PC-3 (cell line): ENCODE results near the gene SHMT1. TPM values are rescaled to one million over a fixed set of nuclear protein-coding genes. Genes with fewer than 3 reads are reported as not detected.
"Not testable (repeated sequence)": the region's sequence is repeated elsewhere in the genome, so short reads cannot be mapped to it uniquely, and the experiment has no call there.

Experiments
- ATAC-seq: fragments of 200-7000 bp; cut with Tn5 transposase; 2 replicates; pipeline ENCODE4 v1.9.1; 2020; ENCODE audit warnings: mild to moderate bottlenecking, moderate library complexity
- BruUV-seq: library from RNA; stranded (reverse); fragments of 400-500 nt; replicated peaks from 2 replicates; lab custom pipeline; 2021; lab: Mats Ljungman, UMichigan
- CTCF ChIA-PET: fragments of 300-600 bp; sonication (Branson Sonifier 250); formaldehyde crosslinking; loops from one replicate; lab custom pipeline; 2022; ENCODE audit warnings: antibody characterized with exemption; lab: Charles Lee
- POLR2A ChIA-PET: fragments of 300-600 bp; sonication (Branson Sonifier 250); formaldehyde crosslinking; loops from one replicate; lab custom pipeline; 2022; ENCODE audit warnings: antibody characterized with exemption; ENCODE audit not compliant: unreplicated experiment; lab: Charles Lee
- DNase-seq: peaks from one replicate; pipeline ENCODE4 v3.0.0-alpha.2; 2015
- H2AFZ ChIP-seq: fragments of 300-600 bp; sonication (generic); 2 replicates; pipeline ENCODE4 v1.6.0; 2016; ENCODE audit warnings: antibody characterized with exemption, low read length
- H3F3A ChIP-seq: fragments of 300-600 bp; sonication (generic); one replicate; pipeline ENCODE4 v1.6.0; 2017; ENCODE audit warnings: antibody characterized with exemption, low read length, control low read depth, mild to moderate bottlenecking; ENCODE audit not compliant: unreplicated experiment
- H3K27ac ChIP-seq: fragments of 300-600 bp; sonication (generic); 2 replicates; pipeline ENCODE4 v1.5.1; 2016; ENCODE audit warnings: mild to moderate bottlenecking, low read length
- H3K27me3 ChIP-seq: fragments of 300-600 bp; sonication (generic); 2 replicates; pipeline ENCODE4 v1.6.1; 2016; ENCODE audit warnings: low read length, mixed read lengths
- H3K36me3 ChIP-seq: fragments of 300-600 bp; sonication (generic); 2 replicates; pipeline ENCODE4 v1.6.1; 2016; ENCODE audit warnings: low read depth, mixed run types, low read length, mixed read lengths
- H3K4me1 ChIP-seq: fragments of 300-600 bp; sonication (generic); 2 replicates; pipeline ENCODE4 v1.5.1; 2016; ENCODE audit warnings: low read length; ENCODE audit not compliant: insufficient read depth
- H3K4me2 ChIP-seq: fragments of 300-600 bp; sonication (generic); 2 replicates; pipeline ENCODE4 v1.6.0; 2016; ENCODE audit warnings: low read length
- H3K4me3 ChIP-seq: fragments of 300-600 bp; sonication (generic); 2 replicates; pipeline ENCODE4 v1.5.1; 2016; ENCODE audit warnings: mild to moderate bottlenecking, low read length, mixed read lengths
- H3K79me2 ChIP-seq: fragments of 300-600 bp; sonication (generic); 2 replicates; pipeline ENCODE4 v1.6.1; 2017; ENCODE audit warnings: low read length, mixed read lengths
- H3K9ac ChIP-seq: fragments of 300-600 bp; sonication (generic); 2 replicates; pipeline ENCODE4 v1.6.0; 2016; ENCODE audit warnings: mild to moderate bottlenecking, low read length
- H3K9me2 ChIP-seq: fragments of 300-600 bp; sonication (generic); replicated peaks from 2 replicates; pipeline ENCODE4 v1.6.1; 2016; ENCODE audit warnings: mixed run types, low read length, mixed read lengths
- H3K9me3 ChIP-seq: fragments of 300-600 bp; sonication (generic); 2 replicates; pipeline ENCODE4 v1.6.1; 2016; ENCODE audit warnings: low read length, mixed read lengths
- H4K20me1 ChIP-seq: fragments of 300-600 bp; sonication (generic); 2 replicates; pipeline ENCODE4 v1.6.1; 2016; ENCODE audit warnings: low read length, mixed read lengths
- EZH2 ChIP-seq: fragments of 300-600 bp; sonication (generic); IDR thresholded peaks from one replicate; pipeline ENCODE4 v1.6.1; 2017; ENCODE audit warnings: antibody characterized with exemption, mild to moderate bottlenecking, low read length; ENCODE audit not compliant: unreplicated experiment
- EZH2phosphoT487 ChIP-seq: fragments of 300-600 bp; sonication (generic); IDR thresholded peaks from 2 replicates; pipeline ENCODE4 v1.6.1; 2018; ENCODE audit warnings: mild to moderate bottlenecking, antibody characterized with exemption, low read length, borderline replicate concordance
- intact Hi-C: fragments of 100-400 bp; cut with micrococcal nuclease; formaldehyde crosslinking; loops from 2 replicates; pipeline ENCODE4 v1.9.0; 2023
- total RNA-seq: library from RNA; depleted of rRNA; stranded (reverse); fragments of >200 nt; gene quantifications from 2 replicates; pipeline ENCODE4 v1.2.3, GENCODE V29; 2014
- TF ChIP-seq, protein P1 (sequence below): fragments of 300-600 bp; sonication (generic); conservative IDR thresholded peaks from 2 replicates; pipeline ENCODE4 v1.5.1; 2017; ENCODE audit warnings: antibody characterized with exemption, low read depth, mild to moderate bottlenecking, low read length

SHMT1 gene
- total RNA-seq, 1 experiment from 2014 or later: 61.5 TPM

DNA sequence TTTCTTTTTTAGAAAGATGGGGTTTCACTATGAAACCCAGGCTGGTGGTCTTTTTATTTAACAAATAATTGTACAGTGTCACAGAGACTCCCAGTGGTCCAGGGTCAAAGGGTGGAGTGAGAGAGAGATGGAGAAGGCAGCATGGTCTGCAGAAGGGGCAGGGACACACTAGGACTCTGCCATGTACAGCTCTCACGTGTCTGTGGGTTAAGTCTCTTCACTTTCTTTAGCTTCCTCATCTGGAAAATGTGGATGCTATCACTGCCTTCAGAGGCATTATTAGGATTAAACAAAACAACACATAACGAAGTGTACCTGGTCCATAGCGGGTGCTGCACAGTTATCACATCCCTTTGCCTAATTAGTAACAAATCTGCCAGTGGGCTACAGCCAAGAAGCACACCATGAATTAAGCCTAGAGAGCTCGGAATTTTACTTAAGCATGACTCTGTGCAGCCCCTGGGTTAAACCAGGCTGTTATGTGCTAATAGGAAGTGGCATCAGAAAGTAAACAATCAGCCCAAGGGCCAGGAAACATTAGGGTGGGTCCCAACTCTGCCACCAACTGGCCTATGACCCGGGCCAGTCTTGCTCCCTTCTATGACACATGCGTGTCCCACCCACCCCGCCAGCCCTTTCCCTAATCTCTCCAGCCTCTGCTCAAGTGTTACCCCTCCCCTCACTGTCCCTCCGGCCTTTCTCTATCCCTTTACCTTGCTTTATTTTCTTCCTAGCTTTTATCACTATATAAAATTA lies 62.4 kb downstream of the SHMT1 start:
- ChIA-PET CTCF (no interaction called here), POLR2A (no interaction called here)
- ATAC-seq (peak; percentile 74), DNase-seq (no peak)
- Histone ChIP-seq H3F3A (no peaks in the 10 kb centered on the region), H3K4me2 (no peak overlapping the region), H3K9ac (no peak overlapping the region), H4K20me1 (no peaks in the 10 kb centered on the region), H3K27me3 (no peaks in the 10 kb centered on the region), H3K79me2 (no peaks in the 10 kb centered on the region), H3K4me1 (peaks cover 10% of the 10 kb centered on the region; the same call in 1 of the 2 replicates), H3K9me2 (no peaks in the 10 kb centered on the region), H2AFZ (no peak overlapping the region), H3K27ac (peak overlapping the region; percentile 58), H3K36me3 (peaks cover 46% of the 10 kb centered on the region), H3K4me3 (no peak overlapping the region), H3K9me3 (no peaks in the 10 kb centered on the region)
- BruUV-seq: no TSS peak
- TF ChIP-seq, protein P1, sequence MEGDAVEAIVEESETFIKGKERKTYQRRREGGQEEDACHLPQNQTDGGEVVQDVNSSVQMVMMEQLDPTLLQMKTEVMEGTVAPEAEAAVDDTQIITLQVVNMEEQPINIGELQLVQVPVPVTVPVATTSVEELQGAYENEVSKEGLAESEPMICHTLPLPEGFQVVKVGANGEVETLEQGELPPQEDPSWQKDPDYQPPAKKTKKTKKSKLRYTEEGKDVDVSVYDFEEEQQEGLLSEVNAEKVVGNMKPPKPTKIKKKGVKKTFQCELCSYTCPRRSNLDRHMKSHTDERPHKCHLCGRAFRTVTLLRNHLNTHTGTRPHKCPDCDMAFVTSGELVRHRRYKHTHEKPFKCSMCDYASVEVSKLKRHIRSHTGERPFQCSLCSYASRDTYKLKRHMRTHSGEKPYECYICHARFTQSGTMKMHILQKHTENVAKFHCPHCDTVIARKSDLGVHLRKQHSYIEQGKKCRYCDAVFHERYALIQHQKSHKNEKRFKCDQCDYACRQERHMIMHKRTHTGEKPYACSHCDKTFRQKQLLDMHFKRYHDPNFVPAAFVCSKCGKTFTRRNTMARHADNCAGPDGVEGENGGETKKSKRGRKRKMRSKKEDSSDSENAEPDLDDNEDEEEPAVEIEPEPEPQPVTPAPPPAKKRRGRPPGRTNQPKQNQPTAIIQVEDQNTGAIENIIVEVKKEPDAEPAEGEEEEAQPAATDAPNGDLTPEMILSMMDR: no peak
- no peak for TF ChIP-seq EZH2phosphoT487
- no peak for TF ChIP-seq EZH2
- intact Hi-C loops: no loop called here

DNA sequence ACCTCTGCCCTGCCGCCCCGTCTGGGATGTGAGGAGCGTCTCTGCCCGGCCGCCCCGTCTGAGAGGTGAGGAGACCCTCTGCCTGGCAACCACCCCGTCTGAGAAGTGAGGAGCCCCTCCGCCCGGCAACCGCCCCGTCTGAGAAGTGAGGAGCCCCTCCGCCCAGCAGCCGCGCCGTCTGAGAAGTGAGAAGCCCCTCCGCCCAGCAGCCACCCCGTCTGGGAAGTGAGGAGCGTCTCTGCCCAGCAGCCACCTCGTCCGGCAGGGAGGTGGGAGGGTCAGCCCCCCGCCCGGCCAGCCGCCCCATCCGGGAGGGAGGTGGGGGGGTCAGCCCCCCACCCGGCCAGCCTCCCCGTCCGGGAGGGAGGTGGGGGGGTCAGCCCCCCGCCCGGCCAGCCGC lies 65.3 kb downstream of the SHMT1 start:
- intact Hi-C loops, H3K4me3 ChIP-seq, H4K20me1 ChIP-seq, H3K27ac ChIP-seq, CTCF ChIA-PET, H3K9me3 ChIP-seq, H3K4me2 ChIP-seq, BruUV-seq, ATAC-seq, H2AFZ ChIP-seq, H3K9me2 ChIP-seq, POLR2A ChIA-PET, H3K27me3 ChIP-seq, H3K9ac ChIP-seq, DNase-seq, H3K79me2 ChIP-seq, H3F3A ChIP-seq: not testable (repeated sequence)
- Histone ChIP-seq H3K4me1 (peaks cover 10% of the 10 kb centered on the region; the same call in 1 of the 2 replicates), H3K36me3 (peaks cover 39% of the 10 kb centered on the region)

DNA sequence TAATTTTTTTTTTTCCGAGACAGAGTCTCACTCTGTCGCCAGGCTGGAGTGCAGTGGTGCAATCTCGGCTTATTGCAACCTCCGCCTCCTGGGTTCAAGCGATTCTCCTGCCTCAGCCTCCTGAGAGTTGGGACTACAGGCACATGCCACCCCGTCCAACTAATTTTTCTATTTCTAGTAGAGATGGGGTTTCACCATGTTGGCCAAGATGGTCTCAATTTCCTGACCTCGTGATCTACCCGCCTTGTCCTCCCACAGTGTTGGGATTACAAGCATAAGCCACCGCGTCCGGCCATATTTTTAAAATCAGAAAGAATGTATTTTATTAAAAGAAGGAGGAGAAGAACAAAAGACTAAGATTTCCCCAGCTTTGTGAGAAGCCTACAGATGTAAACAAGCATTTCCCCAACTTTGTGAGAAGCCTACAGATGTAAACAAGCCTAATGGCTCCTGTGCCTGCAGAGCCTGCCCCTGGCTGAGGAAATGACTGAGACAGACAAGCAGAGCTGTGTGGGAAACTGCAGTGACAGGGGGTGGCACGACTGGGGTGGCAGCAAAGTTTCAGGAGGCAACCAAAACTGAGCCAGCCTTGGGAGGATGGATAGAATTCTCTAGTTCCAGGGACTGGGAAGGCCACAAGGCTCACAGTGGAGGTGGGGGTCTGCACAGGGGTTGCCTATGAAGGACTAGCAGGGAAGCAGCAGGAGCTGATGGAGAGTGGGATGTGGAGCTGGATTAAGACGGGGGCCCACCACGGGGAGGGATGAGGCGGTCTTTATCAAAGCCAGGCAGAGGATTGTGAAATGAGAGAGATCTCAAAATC lies 71.4 kb downstream of the SHMT1 start:
- POLR2A ChIA-PET: no interaction called here
- DNase-seq (no peak), ATAC-seq (no peak)
- H3K4me2 ChIP-seq: no peak overlapping the region
- no peaks in the 10 kb centered on the region for H3K9me3 ChIP-seq
- CTCF ChIA-PET: no interaction called here
- H3K9ac ChIP-seq: no peak overlapping the region
- BruUV-seq: no TSS peak
- H3K36me3 ChIP-seq: peaks cover 45% of the 10 kb centered on the region
- intact Hi-C loops: no loop called here
- H3K4me1 ChIP-seq: no peaks in the 10 kb centered on the region
- no peak overlapping the region for H2AFZ ChIP-seq
- no peak overlapping the region for H3K4me3 ChIP-seq
- H3K27ac ChIP-seq: no peak overlapping the region
- no peaks in the 10 kb centered on the region for H3F3A ChIP-seq
- no peaks in the 10 kb centered on the region for H3K27me3 ChIP-seq
- no peaks in the 10 kb centered on the region for H4K20me1 ChIP-seq
- no peaks in the 10 kb centered on the region for H3K79me2 ChIP-seq
- no peaks in the 10 kb centered on the region for H3K9me2 ChIP-seq
- TF ChIP-seq EZH2 (no peak), EZH2phosphoT487 (no peak)
- TF ChIP-seq, protein P1: no peak
